Medulla oblongata (tissue), 1 donor: Measurements from ENCODE around the gene ITGB2.

ENCODE experiments used
- DNase-seq: peaks from one replicate; pipeline ENCODE4 v3.0.0-alpha.2; 2015; ENCODE audit errors: extremely low spot score

Gene ITGB2

GRCh38 chr21:44897326-44898010 is 23.2 kb downstream of the ITGB2 start:
- DNase-seq, result no peak

GRCh38 chr21:44896561-44897286 is 24.0 kb downstream of the ITGB2 start:
- no peak for DNase-seq

- no peak for DNase-seq
These were observed 24.8 kb downstream of the ITGB2 start for GRCh38 chr21:44895859-44896258.

- DNase-seq, result no peak
These were observed 25.9 kb downstream of the ITGB2 start for GRCh38 chr21:44894687-44895302.

GRCh38 chr21:44893948-44894656 is 26.6 kb downstream of the ITGB2 start:
- no peak for DNase-seq

- DNase-seq, result no peak
These were observed 27.5 kb downstream of the ITGB2 start for GRCh38 chr21:44893278-44893556.

GRCh38 chr21:44892536-44893277 is 28.0 kb downstream of the ITGB2 start:
- peak; percentile 44 for DNase-seq

GRCh38 chr21:44892095-44892494 is 28.6 kb downstream of the ITGB2 start:
- DNase-seq, result no peak

- no peak for DNase-seq
These were observed 29.1 kb downstream of the ITGB2 start for GRCh38 chr21:44891631-44892031.

GRCh38 chr21:44890961-44891541 is 29.6 kb downstream of the ITGB2 start:
- DNase-seq, result no peak

- DNase-seq, result no peak
These were observed 30.3 kb downstream of the ITGB2 start for GRCh38 chr21:44890338-44890931.

GRCh38 chr21:44889625-44890337 is 30.9 kb downstream of the ITGB2 start:
- no peak for DNase-seq

GRCh38 chr21:44888581-44889550 is 31.8 kb downstream of the ITGB2 start:
- DNase-seq, result no peak

GRCh38 chr21:44887807-44888580 is 32.7 kb downstream of the ITGB2 start:
- DNase-seq, result no peak

- DNase-seq, result no peak
These were observed 33.4 kb downstream of the ITGB2 start for GRCh38 chr21:44887126-44887806.

GRCh38 chr21:44886113-44887075 is 34.3 kb downstream of the ITGB2 start:
- DNase-seq, result no peak

GRCh38 chr21:44885615-44886014 is 35.1 kb downstream of the ITGB2 start:
- no peak for DNase-seq
